HepG2 (cell line): ENCODE measurements around the gene SYT9. TPM values are rescaled to one million over a fixed set of nuclear protein-coding genes. Genes with fewer than 3 reads are reported as not detected.

Experiments
- DMAP1 ChIP-seq: IDR thresholded peaks from 2 replicates; pipeline ENCODE4 v1.6.1; 2016
- DNMT3B ChIP-seq: conservative IDR thresholded peaks from 2 replicates; pipeline ENCODE4 v1.6.1; 2016; ENCODE audit warnings: missing biosample characterization, control low read depth
- HNF4A ChIP-seq: sonication (generic); formaldehyde crosslinking; IDR thresholded peaks from 2 replicates; pipeline ENCODE4 v1.4.0; 2020; ENCODE audit warnings: missing genetic modification reagents
- IRF2 ChIP-seq: IDR thresholded peaks from 2 replicates; pipeline ENCODE4 v1.6.1; 2018; ENCODE audit warnings: missing genetic modification reagents, missing compliant biosample characterization
- NFKB2 ChIP-seq: sonication (generic); formaldehyde crosslinking; IDR thresholded peaks from 2 replicates; pipeline ENCODE4 v1.4.0; 2020; ENCODE audit warnings: missing genetic modification reagents, borderline replicate concordance
- NR2F1 ChIP-seq, 2 experiments: fragments of 450-650 bp in 1 of 2; formaldehyde crosslinking in 1 of 2; IDR thresholded peaks; 2 replicates each; pipeline versions ENCODE4 v1.5.0 to v1.6.1; 2016 to 2020; ENCODE audit warnings: mild to moderate bottlenecking in 1 of 2, missing compliant biosample characterization in 1 of 2, missing genetic modification reagents in 1 of 2, moderate library complexity in 1 of 2
- ZBTB1 ChIP-seq: sonication (generic); formaldehyde crosslinking; IDR thresholded peaks from 2 replicates; pipeline ENCODE4 v1.4.0; 2020; ENCODE audit warnings: missing genetic modification reagents, borderline replicate concordance
- ZNF17 ChIP-seq: sonication (generic); formaldehyde crosslinking; IDR thresholded peaks from 2 replicates; pipeline ENCODE4 v1.5.0; 2020; ENCODE audit warnings: mild to moderate bottlenecking, missing genetic modification reagents
- ZNF614 ChIP-seq: IDR thresholded peaks from 2 replicates; pipeline ENCODE4 v1.6.1; 2018; ENCODE audit warnings: missing biosample characterization, missing genetic modification reagents, inconsistent platforms, borderline replicate concordance
- ZNF775 ChIP-seq: sonication (generic); formaldehyde crosslinking; IDR thresholded peaks from 2 replicates; pipeline ENCODE4 v1.4.0; 2020; ENCODE audit warnings: missing genetic modification reagents, mild to moderate bottlenecking, moderate library complexity, borderline replicate concordance
- ZNF839 ChIP-seq: sonication (generic); formaldehyde crosslinking; IDR thresholded peaks from 2 replicates; pipeline ENCODE4 v1.4.0; 2020; ENCODE audit warnings: missing genetic modification reagents, mild to moderate bottlenecking, borderline replicate concordance
- polyA plus RNA-seq, 8 experiments: library from polyadenylated mRNA; depleted of rRNA in 3 of 8; stranded (reverse) in 7 of 8; unstranded in 1 of 8; fragments of >200 nt; fragmentation: Illumina TruSeq in 4 of 8; extraction: Trizol in 4 of 8; gene quantifications; 2 replicates each; pipeline versions ENCODE4 v1.2.1 to v1.2.3, GENCODE V29; 2011 to 2016; ENCODE audit warnings: low read depth in 4 of 8, missing spikeins in 1 of 8, mixed read lengths in 1 of 8; ENCODE audit not compliant: insufficient read depth in 1 of 8
- total RNA-seq, 5 experiments: library from RNA; depleted of rRNA; stranded (reverse); fragments of >200 nt; fragmentation: Illumina TruSeq; extraction: Trizol; gene quantifications; 2 replicates each; pipeline ENCODE4 v1.2.3, GENCODE V29; 2016; ENCODE audit warnings: low read depth in 1 of 5
- TF ChIP-seq, protein P1 (sequence below): sonication (generic); formaldehyde crosslinking; IDR thresholded peaks from 2 replicates; pipeline ENCODE4 v1.9.0; 2022; ENCODE audit warnings: low read depth, missing genetic modification reagents
- TF ChIP-seq, protein P2 (sequence below): sonication (generic); formaldehyde crosslinking; IDR thresholded peaks from 2 replicates; pipeline ENCODE4 v1.4.0; 2020; ENCODE audit warnings: missing genetic modification reagents, mild to moderate bottlenecking, borderline replicate concordance
- TF ChIP-seq, protein P3 (sequence below): sonication (generic); formaldehyde crosslinking; IDR thresholded peaks from 2 replicates; pipeline ENCODE4 v1.5.1; 2020; ENCODE audit warnings: mild to moderate bottlenecking, missing genetic modification reagents, moderate library complexity
- TF ChIP-seq, protein P4 (sequence below): sonication (generic); formaldehyde crosslinking; IDR thresholded peaks from 2 replicates; pipeline ENCODE4 v1.4.0; 2020; ENCODE audit warnings: missing genetic modification reagents, borderline replicate concordance
- TF ChIP-seq, protein P5 (sequence below): IDR thresholded peaks from 2 replicates; pipeline ENCODE4 v1.6.1; 2016; ENCODE audit warnings: missing compliant biosample characterization, missing genetic modification reagents, borderline replicate concordance

SYT9 gene
- total and polyA plus RNA-seq, 2 of the 13 experiments (the other 11 are each of a cell fraction or from before 2014, with no cell fraction given) = not detected

DNA sequence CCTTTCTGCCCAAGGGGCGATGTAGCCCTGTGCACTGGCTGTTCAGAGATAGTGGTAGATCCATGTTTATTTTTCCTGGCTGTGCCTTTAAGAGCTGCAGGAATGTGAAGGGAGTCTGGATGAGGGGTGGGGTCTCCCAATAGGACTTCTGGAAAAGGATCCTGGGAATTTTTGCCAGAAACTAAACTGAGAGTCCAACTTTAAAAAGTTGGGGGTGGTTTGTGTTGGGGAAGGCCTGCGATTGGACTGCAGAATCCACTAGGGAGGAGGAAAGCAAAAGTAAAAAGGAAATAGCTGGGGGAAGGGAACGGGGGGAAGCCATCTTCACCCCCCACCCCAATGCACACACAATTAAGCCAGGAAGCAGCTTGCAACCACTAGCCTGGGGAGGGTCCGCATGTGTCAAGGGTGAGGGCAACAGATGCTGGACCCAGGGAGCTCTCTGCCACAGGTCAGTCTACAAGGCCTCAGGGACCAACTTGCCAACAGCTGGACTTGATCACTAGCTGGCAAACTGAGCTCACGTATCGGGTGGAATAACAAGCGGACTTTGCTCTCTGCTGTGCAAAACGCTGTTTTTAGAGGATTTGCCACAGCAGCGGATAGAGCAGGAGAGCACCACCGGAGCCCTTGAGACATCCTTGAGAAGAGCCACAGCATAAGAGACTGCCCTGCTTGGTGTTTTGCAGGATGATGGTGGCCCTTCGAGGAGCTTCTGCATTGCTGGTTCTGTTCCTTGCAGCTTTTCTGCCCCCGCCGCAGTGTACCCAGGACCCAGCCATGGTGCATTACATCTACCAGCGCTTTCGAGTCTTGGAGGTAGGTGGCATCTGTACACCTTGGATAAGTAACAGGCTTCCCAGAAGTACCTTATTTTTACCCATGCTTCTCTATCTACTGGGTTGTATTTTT lies 233.7 kb downstream of the SYT9 start, which contains the start of gene OLFML1 (continued):
- TF ChIP-seq ZNF775 = no peak
- TF ChIP-seq HNF4A (CRISPR knock-in tag) = peak; percentile 67
- no peak for TF ChIP-seq IRF2 (CRISPR knock-in tag)
- TF ChIP-seq, protein P1, sequence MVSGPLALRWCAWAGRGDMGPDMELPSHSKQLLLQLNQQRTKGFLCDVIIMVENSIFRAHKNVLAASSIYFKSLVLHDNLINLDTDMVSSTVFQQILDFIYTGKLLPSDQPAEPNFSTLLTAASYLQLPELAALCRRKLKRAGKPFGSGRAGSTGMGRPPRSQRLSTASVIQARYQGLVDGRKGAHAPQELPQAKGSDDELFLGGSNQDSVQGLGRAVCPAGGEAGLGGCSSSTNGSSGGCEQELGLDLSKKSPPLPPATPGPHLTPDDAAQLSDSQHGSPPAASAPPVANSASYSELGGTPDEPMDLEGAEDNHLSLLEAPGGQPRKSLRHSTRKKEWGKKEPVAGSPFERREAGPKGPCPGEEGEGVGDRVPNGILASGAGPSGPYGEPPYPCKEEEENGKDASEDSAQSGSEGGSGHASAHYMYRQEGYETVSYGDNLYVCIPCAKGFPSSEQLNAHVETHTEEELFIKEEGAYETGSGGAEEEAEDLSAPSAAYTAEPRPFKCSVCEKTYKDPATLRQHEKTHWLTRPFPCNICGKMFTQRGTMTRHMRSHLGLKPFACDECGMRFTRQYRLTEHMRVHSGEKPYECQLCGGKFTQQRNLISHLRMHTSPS = no peak
- TF ChIP-seq, protein P2, sequence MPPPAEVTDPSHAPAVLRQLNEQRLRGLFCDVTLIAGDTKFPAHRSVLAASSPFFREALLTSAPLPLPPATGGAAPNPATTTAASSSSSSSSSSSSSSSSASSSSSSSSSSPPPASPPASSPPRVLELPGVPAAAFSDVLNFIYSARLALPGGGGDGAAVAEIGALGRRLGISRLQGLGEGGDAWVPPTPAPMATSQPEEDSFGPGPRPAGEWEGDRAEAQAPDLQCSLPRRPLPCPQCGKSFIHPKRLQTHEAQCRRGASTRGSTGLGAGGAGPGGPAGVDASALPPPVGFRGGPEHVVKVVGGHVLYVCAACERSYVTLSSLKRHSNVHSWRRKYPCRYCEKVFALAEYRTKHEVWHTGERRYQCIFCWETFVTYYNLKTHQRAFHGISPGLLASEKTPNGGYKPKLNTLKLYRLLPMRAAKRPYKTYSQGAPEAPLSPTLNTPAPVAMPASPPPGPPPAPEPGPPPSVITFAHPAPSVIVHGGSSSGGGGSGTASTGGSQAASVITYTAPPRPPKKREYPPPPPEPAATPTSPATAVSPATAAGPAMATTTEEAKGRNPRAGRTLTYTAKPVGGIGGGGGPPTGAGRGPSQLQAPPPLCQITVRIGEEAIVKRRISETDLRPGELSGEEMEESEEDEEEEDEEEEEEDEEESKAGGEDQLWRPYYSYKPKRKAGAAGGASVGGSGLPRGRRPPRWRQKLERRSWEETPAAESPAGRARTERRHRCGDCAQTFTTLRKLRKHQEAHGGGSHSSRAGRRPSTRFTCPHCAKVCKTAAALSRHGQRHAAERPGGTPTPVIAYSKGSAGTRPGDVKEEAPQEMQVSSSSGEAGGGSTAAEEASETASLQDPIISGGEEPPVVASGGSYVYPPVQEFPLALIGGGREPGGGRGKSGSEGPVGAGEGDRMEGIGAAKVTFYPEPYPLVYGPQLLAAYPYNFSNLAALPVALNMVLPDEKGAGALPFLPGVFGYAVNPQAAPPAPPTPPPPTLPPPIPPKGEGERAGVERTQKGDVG (CRISPR knock-in tag) = no peak
- TF ChIP-seq, protein P3, sequence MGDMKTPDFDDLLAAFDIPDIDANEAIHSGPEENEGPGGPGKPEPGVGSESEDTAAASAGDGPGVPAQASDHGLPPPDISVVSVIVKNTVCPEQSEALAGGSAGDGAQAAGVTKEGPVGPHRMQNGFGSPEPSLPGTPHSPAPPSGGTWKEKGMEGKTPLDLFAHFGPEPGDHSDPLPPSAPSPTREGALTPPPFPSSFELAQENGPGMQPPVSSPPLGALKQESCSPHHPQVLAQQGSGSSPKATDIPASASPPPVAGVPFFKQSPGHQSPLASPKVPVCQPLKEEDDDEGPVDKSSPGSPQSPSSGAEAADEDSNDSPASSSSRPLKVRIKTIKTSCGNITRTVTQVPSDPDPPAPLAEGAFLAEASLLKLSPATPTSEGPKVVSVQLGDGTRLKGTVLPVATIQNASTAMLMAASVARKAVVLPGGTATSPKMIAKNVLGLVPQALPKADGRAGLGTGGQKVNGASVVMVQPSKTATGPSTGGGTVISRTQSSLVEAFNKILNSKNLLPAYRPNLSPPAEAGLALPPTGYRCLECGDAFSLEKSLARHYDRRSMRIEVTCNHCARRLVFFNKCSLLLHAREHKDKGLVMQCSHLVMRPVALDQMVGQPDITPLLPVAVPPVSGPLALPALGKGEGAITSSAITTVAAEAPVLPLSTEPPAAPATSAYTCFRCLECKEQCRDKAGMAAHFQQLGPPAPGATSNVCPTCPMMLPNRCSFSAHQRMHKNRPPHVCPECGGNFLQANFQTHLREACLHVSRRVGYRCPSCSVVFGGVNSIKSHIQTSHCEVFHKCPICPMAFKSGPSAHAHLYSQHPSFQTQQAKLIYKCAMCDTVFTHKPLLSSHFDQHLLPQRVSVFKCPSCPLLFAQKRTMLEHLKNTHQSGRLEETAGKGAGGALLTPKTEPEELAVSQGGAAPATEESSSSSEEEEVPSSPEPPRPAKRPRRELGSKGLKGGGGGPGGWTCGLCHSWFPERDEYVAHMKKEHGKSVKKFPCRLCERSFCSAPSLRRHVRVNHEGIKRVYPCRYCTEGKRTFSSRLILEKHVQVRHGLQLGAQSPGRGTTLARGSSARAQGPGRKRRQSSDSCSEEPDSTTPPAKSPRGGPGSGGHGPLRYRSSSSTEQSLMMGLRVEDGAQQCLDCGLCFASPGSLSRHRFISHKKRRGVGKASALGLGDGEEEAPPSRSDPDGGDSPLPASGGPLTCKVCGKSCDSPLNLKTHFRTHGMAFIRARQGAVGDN = peak; percentile 28; the same call in 1 of the 2 replicates
- no peak for TF ChIP-seq DNMT3B (CRISPR knock-in tag)
- TF ChIP-seq DMAP1 (CRISPR knock-in tag) = no peak
- TF ChIP-seq, protein P4, sequence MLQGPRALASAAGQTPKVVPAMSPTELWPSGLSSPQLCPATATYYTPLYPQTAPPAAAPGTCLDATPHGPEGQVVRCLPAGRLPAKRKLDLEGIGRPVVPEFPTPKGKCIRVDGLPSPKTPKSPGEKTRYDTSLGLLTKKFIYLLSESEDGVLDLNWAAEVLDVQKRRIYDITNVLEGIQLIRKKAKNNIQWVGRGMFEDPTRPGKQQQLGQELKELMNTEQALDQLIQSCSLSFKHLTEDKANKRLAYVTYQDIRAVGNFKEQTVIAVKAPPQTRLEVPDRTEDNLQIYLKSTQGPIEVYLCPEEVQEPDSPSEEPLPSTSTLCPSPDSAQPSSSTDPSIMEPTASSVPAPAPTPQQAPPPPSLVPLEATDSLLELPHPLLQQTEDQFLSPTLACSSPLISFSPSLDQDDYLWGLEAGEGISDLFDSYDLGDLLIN (CRISPR knock-in tag) = no peak
- no peak for TF ChIP-seq ZBTB1 (CRISPR knock-in tag)
- TF ChIP-seq NR2F1 (CRISPR knock-in tag; IDR thresholded peaks at IDR 0.05) = no peak
- no peak for TF ChIP-seq ZNF839 (CRISPR knock-in tag)
- TF ChIP-seq, protein P5, sequence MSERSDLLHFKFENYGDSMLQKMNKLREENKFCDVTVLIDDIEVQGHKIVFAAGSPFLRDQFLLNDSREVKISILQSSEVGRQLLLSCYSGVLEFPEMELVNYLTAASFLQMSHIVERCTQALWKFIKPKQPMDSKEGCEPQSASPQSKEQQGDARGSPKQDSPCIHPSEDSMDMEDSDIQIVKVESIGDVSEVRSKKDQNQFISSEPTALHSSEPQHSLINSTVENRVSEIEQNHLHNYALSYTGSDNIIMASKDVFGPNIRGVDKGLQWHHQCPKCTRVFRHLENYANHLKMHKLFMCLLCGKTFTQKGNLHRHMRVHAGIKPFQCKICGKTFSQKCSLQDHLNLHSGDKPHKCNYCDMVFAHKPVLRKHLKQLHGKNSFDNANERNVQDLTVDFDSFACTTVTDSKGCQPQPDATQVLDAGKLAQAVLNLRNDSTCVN (CRISPR knock-in tag) = no peak
- TF ChIP-seq ZNF614 (CRISPR knock-in tag) = no peak
- no peak for TF ChIP-seq ZNF17 (CRISPR knock-in tag)
- TF ChIP-seq NFKB2 (CRISPR knock-in tag) = no peak
